Large intestine (tissue), 3 donors: ENCODE results near the gene RAB37. TPM values are rescaled to one million over a fixed set of nuclear protein-coding genes. Genes with fewer than 3 reads are reported as not detected.

Experiments
- DNase-seq, 2 donors: peaks; one replicate each; pipeline versions ENCODE4 v3.0.0 to v3.0.0-alpha.2; 2013
- H3K27ac ChIP-seq: one replicate; pipeline ENCODE4 v1.5.1; 2013; ENCODE audit warnings: low read length
- H3K27me3 ChIP-seq: 2 replicates; pipeline ENCODE4 v1.6.1; 2013; ENCODE audit warnings: low read length; ENCODE audit not compliant: control insufficient read depth, insufficient read depth
- H3K36me3 ChIP-seq: 2 replicates; pipeline ENCODE4 v1.6.1; 2013; ENCODE audit warnings: low read length; ENCODE audit not compliant: control insufficient read depth, insufficient read depth
- H3K4me1 ChIP-seq: one replicate; pipeline ENCODE4 v1.6.1; 2013; ENCODE audit warnings: low read length; ENCODE audit not compliant: control insufficient read depth, insufficient read depth
- H3K4me3 ChIP-seq: one replicate; pipeline ENCODE4 v1.5.1; 2013; ENCODE audit warnings: low read length
- H3K9me3 ChIP-seq: one replicate; pipeline ENCODE4 v1.6.1; 2013; ENCODE audit warnings: mild to moderate bottlenecking, low read depth, low read length, moderate library complexity; ENCODE audit not compliant: control insufficient read depth
- WGBS: methylation state at CpG from one replicate; pipeline ENCODE4 v1.1.5; 2013; ENCODE audit warnings: low lambda C conversion rate; ENCODE audit not compliant: insufficient coverage; 5-methylcytosine and 5-hydroxymethylcytosine counted together
- polyA plus RNA-seq: library from polyadenylated mRNA; unstranded; fragments of 120-200 nt; gene quantifications from one replicate; pipeline ENCODE4 v1.2.1, GENCODE V29; 2013

RAB37 gene
- polyA plus RNA-seq, 1 donor, result 14.3 TPM

DNA sequence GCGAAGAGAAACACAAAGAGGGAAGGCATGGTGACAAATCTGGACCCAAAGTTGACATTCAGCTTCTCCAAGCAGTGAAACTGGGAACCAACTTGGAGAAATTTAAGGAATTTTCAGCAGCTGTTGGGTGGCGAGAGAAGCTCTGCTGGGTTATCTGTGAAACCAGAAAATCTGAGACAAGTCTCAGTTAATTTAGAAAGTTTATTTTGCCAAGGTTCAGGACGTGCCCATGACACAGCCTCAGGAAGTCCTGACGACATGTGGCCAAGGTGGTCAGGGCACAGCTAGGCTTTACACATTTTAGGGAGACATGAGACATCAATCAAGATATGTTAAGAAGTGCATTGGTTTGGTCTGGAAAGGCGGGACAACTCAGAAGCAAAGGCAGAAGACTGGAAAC is 13.2 kb upstream of the RAB37 start:
- H3K27ac ChIP-seq, result no peak overlapping the region
- no peaks in the 10 kb centered on the region for H3K27me3 ChIP-seq
- H3K36me3 ChIP-seq, result no peaks in the 10 kb centered on the region
- H3K4me3 ChIP-seq, result no peak overlapping the region
- H3K9me3 ChIP-seq, result peaks cover 10% of the 10 kb centered on the region
- 86% methylated on average over 1 of the region's 5 CpGs for WGBS
- DNase-seq, result no peak
- H3K4me1 ChIP-seq, result no peaks in the 10 kb centered on the region

DNA sequence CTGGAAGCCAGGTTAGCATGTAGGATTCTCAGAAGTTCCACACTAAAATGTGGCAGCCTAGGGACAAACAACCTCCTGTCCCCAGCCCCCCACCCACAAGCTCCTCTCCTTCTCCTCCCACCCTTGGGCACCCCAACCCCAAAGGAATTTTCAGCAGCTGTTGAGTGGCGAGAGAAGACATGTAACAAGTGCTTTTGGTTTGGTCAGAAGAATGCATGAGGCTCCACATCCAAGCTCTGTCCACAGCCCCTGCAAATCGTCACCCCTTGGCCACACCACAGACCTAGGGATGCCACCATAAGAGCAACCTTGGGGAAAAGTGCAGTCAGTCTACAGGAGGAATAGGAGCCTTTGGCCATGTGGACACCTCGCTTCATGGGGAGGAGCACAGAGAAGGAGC is 11.9 kb upstream of the RAB37 start:
- no peak for DNase-seq
- Histone ChIP-seq H3K27ac (no peak overlapping the region), H3K4me1 (no peaks in the 10 kb centered on the region), H3K9me3 (peaks cover 10% of the 10 kb centered on the region), H3K4me3 (no peak overlapping the region), H3K27me3 (no peaks in the 10 kb centered on the region), H3K36me3 (no peaks in the 10 kb centered on the region)
- WGBS, result no CpG with 5 or more reads among the region's 3 CpGs

DNA sequence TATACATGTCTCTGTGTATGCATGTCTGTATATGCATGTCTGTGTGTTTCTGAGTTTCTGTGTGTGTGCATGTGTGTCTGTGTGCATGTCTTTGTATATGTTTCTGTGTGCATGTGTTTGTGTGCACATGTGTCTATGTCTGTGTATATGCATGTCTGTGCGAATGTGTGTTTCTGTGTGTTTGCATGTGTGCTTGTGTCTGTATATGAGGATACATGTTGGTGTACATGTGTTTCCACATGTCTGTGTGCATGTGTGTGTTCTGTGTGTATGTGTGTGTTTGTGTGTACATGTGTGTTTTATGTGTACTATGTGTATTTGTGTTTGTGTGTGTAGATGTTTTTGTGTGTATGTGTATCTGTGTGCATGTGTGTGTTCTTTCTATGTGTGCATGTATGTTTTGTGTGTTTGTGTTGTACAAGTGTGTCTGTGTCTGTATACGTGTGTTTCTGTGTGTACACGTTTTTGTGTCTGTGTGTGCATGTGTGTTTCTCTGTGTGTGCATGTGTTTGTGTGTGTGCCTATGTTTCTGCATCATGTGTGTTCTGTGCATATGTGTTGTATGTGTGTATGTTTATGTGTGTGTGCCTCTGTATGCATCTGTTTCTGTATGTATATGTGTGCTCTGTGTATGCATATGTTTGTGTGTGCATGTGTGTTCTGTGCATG is 8.9 kb upstream of the RAB37 start:
- WGBS, result no CpG with 5 or more reads among the region's 3 CpGs
- H3K27ac ChIP-seq, result no peak overlapping the region
- no peaks in the 10 kb centered on the region for H3K27me3 ChIP-seq
- H3K4me3 ChIP-seq, result no peak overlapping the region
- H3K36me3 ChIP-seq, result no peaks in the 10 kb centered on the region
- no peak for DNase-seq
- H3K4me1 ChIP-seq, result no peaks in the 10 kb centered on the region
- peaks cover 10% of the 10 kb centered on the region for H3K9me3 ChIP-seq

DNA sequence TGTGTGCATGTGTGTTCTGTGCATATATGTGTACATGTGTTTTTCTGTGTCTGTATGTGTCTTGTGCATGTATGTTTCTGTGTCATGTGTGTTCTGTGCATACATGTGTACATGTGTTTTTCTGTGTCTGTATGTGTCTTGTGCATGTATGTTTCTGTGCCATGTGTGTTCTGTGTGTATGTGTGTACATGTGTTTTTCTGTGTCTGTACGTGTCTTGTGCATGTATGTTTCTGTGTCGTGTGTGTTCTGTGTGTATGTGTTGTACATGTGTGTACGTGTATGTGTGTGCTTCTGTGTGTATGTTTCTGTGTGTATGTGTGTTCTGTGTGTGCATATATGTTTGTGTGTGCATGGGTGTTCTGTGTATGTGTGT is 8.4 kb upstream of the RAB37 start:
- peaks cover 10% of the 10 kb centered on the region for H3K9me3 ChIP-seq
- no peak overlapping the region for H3K27ac ChIP-seq
- H3K36me3 ChIP-seq, result no peaks in the 10 kb centered on the region
- H3K4me1 ChIP-seq, result no peaks in the 10 kb centered on the region
- DNase-seq, result no peak
- no peak overlapping the region for H3K4me3 ChIP-seq
- H3K27me3 ChIP-seq, result no peaks in the 10 kb centered on the region
- WGBS, result 100% methylated on average over 1 of the region's 3 CpGs

DNA sequence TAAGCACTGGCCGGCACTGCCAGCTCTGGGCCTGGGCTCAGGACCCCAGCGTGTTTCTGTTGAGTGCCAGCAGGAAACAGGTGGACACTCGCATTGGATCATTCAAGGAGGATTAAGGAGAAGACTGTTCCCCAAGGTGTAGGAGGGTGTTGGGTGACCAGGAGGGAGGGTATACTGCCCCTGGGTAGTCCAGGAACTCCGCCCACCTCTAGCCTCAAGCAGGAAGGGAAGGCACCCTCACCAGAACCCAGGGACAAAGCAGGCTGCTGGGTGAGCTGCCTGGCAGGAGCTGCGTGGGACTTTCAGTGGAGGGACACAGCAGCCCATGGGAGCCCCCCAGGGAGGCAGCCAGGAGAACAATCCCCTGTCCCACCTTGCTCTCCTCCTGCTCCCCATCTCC is 7.7 kb upstream of the RAB37 start:
- DNase-seq, result no peak
- Histone ChIP-seq H3K36me3 (no peaks in the 10 kb centered on the region), H3K27me3 (no peaks in the 10 kb centered on the region), H3K4me3 (no peak overlapping the region), H3K27ac (no peak overlapping the region), H3K9me3 (peaks cover 10% of the 10 kb centered on the region), H3K4me1 (no peaks in the 10 kb centered on the region)
- WGBS, result no CpG with 5 or more reads among the region's 5 CpGs

DNA sequence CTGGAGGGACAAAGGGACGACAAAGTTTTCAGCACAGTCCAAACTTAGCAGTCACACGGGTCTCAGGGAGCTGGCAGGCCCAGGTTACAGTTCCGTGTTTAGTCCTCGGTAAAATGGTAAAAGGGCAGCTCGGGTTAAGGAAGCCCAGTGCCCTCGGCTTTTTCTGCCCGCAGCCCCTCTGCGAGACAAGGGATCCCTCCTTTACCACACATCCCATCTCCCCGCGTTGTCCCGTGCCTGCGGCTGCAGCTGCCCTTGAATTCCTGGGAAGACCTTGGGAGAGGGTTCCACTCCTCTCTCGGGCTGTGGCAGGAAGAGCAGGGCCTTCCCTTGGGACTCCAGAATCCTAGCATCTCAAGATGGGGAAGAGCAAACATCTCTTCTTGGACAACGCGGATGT is 7.2 kb upstream of the RAB37 start:
- Histone ChIP-seq H3K4me3 (no peak overlapping the region), H3K27me3 (no peaks in the 10 kb centered on the region), H3K9me3 (peaks cover 10% of the 10 kb centered on the region), H3K27ac (no peak overlapping the region), H3K4me1 (no peaks in the 10 kb centered on the region), H3K36me3 (no peaks in the 10 kb centered on the region)
- WGBS, result no CpG with 5 or more reads among the region's 15 CpGs
- no peak for DNase-seq

DNA sequence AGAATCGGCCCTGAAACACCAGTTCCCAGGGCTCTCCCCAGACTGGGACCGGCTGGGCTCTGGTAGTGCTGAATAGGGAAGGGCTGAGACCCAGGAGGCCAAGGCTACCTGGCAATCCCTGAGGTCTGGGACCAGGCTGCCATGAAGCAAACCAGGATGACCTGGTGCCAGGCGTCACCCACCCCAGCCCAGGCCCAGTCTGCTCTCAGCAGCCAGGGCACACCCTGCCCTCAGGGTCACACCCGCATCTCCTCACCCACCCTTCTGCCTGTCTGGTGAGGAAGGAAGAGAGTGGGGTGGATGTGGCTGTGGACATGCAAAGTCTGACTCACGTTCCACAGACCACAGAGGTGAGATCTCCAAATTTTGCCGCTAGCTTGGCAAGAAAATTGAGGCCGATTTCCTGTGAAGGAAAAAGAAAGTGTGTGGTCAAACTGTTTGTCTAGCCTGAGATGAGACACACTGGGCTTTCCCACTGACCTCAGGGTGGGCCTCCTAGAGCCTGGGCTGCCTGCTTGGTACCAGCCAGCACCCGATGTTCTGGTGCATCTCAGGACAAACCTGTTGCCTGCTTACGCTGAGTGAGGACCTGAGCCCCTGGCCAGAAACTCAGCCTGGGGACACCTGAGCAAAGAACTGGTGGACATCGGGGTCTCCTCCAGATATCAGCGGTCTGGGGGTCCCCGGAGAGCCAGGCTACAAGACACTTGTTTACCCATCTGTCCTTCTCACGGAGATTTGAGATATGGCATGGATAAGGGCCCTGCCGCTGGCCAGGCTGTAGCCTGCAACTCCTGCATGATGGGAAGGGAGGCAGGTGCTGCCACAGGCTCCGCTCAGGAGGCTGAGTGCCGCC is 6.3 kb upstream of the RAB37 start:
- no CpG with 5 or more reads among the region's 16 CpGs for WGBS
- no peaks in the 10 kb centered on the region for H3K36me3 ChIP-seq
- H3K9me3 ChIP-seq, result peaks cover 10% of the 10 kb centered on the region
- DNase-seq, result no peak
- H3K4me1 ChIP-seq, result no peaks in the 10 kb centered on the region
- H3K27ac ChIP-seq, result no peak overlapping the region
- no peak overlapping the region for H3K4me3 ChIP-seq
- H3K27me3 ChIP-seq, result no peaks in the 10 kb centered on the region

DNA sequence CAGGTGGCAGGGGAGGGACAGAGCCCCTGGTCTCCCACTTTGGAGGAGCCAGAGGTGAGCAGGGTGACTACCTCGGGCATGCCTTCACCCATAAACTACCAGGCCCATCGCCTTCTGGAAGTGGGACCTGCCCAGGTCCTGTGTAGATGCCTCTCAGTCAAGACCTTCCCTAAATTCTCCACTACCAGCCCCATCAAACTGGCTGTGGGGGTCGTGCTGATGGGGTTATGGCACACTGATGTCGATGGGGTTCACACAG is 5.8 kb upstream of the RAB37 start:
- no peak overlapping the region for H3K4me3 ChIP-seq
- H3K9me3 ChIP-seq, result peaks cover 10% of the 10 kb centered on the region
- no peak overlapping the region for H3K27ac ChIP-seq
- peaks cover 4% of the 10 kb centered on the region for H3K27me3 ChIP-seq
- no CpG with 5 or more reads among the region's 4 CpGs for WGBS
- peaks cover 2% of the 10 kb centered on the region for H3K4me1 ChIP-seq
- DNase-seq, result no peak
- H3K36me3 ChIP-seq, result no peaks in the 10 kb centered on the region

DNA sequence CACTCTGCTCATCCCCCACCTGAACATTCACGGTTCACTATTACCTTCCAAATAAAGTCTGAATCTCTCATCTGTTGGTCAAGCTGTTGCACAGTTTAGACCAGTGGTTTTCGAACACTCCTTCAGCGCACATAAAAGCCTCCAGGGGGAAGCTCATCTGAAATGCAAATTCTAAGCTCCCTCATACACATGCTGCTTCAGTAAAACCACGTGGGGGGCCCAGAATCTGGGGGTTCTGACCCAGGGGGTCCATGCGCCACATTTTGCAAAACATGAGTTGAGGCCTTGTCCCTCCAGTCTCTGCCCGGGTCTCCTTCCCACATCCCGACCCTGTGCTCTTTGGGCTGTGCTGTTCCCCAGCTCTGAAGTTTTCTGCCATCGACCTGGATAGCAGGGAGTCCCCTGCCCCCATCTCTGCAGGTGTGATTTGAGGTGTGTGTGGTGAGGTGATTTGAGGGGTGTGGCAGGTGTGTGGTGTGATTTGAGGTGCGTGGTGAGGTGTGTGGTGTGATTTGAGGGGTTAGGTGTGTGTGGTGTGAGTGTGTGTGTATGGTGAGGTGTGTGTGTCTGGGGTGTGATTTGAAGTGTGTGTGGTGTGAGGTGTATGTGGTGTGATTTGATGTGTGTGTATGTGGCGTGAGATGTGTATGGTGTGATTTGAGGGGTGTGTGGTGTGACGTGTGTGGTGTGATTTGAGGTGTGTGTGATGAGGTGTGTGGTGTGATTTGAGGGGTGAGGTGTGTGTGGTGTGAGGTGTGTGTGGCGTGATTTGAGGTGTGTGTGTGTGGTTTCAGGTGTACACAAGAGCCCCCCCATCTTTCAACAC is 4.8 kb upstream of the RAB37 start:
- Histone ChIP-seq H3K9me3 (peaks cover 10% of the 10 kb centered on the region), H3K27me3 (peaks cover 4% of the 10 kb centered on the region), H3K27ac (no peak overlapping the region), H3K4me1 (peaks cover 6% of the 10 kb centered on the region), H3K36me3 (no peaks in the 10 kb centered on the region), H3K4me3 (no peak overlapping the region)
- 83% methylated on average over 1 of the region's 12 CpGs for WGBS
- no peak for DNase-seq

DNA sequence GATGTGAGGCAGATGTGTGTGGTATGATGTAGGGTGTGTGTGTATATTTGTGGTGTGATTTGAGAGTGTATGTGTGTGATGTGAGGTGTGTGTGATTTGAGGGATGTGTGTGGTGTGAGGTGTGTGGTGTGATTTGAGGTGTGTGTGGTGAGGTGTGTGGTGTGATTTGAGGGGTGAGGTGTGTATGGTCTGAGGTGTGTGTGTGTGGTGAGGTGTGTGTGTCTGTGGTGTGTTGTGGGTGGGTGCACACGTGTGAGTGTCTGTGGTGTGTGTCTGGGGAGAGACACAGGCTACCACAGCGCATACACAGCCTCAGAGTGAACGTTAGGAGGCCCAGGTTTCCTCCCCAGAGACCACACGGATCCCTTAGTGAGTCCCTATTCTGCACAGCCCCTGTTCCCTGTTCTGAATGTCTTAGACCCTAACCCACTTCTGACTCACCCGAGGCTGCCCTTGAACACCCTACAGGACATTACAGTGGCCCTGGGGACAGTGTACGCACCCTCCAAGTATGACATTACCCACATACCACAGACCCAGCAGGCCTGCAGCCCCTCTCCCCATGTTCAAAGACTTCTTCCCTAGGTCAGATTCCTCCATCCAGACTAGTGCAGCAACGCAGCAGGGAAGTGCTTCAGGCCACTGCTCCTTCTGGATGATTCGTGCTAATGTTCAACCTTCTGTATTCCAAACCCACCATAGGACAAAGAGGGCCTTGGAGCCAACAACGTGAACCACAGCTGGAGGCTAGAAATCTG is 3.5 kb upstream of the RAB37 start:
- no CpG with 5 or more reads among the region's 9 CpGs for WGBS
- H3K27me3 ChIP-seq, result peaks cover 4% of the 10 kb centered on the region
- H3K36me3 ChIP-seq, result no peaks in the 10 kb centered on the region

More for the DNA sequence above, 3.5 kb upstream of the RAB37 start:
- peaks cover 19% of the 10 kb centered on the region for H3K4me1 ChIP-seq
- no peak overlapping the region for H3K4me3 ChIP-seq
- DNase-seq, result no peak
- no peak overlapping the region for H3K27ac ChIP-seq
- peaks cover 7% of the 10 kb centered on the region for H3K9me3 ChIP-seq
